H9 (cell line): Measurements from ENCODE around the gene PTK6. TPM values are rescaled to one million over a fixed set of nuclear protein-coding genes. Genes with fewer than 3 reads are reported as not detected.

Experiments
- DNase-seq: peaks from one replicate; pipeline ENCODE4 v3.0.0-alpha.2; 2017
- H2AFZ ChIP-seq: one replicate; pipeline ENCODE4 v1.6.1; 2013; ENCODE audit warnings: mild to moderate bottlenecking, low read length, control low read depth, moderate library complexity
- H2AK5ac ChIP-seq: 2 replicates; pipeline ENCODE4 v1.6.1; 2013; ENCODE audit warnings: low read length, control low read depth, mixed read lengths; ENCODE audit not compliant: insufficient read length
- H2BK120ac ChIP-seq: one replicate; pipeline ENCODE4 v1.6.1; 2013; ENCODE audit warnings: low read depth, mild to moderate bottlenecking, low read length, control low read depth, inconsistent platforms; ENCODE audit not compliant: poor library complexity, severe bottlenecking
- H2BK12ac ChIP-seq: 2 replicates; pipeline ENCODE4 v1.6.1; 2013; ENCODE audit warnings: low read length, control low read depth, mixed read lengths, low read depth; ENCODE audit not compliant: insufficient read length
- H2BK15ac ChIP-seq: 2 replicates; pipeline ENCODE4 v1.6.1; 2013; ENCODE audit warnings: low read depth, low read length, control low read depth
- H2BK20ac ChIP-seq: one replicate; pipeline ENCODE4 v1.6.1; 2013; ENCODE audit warnings: low read depth, mild to moderate bottlenecking, low read length, control low read depth, inconsistent platforms; ENCODE audit not compliant: poor library complexity, severe bottlenecking
- H2BK5ac ChIP-seq: 2 replicates; pipeline ENCODE4 v1.6.1; 2013; ENCODE audit warnings: low read length, control low read depth, mixed read lengths; ENCODE audit not compliant: insufficient read length
- H3K14ac ChIP-seq: 2 replicates; pipeline ENCODE4 v1.6.1; 2013; ENCODE audit warnings: low read length, control low read depth; ENCODE audit not compliant: insufficient read depth
- H3K18ac ChIP-seq: 2 replicates; pipeline ENCODE4 v1.6.1; 2013; ENCODE audit warnings: low read depth, mild to moderate bottlenecking, mixed read lengths, low read length, control low read depth; ENCODE audit not compliant: insufficient read length
- H3K23ac ChIP-seq: 2 replicates; pipeline ENCODE4 v1.6.1; 2013; ENCODE audit warnings: low read length, control low read depth, mixed read lengths, low read depth; ENCODE audit not compliant: insufficient read length
- H3K23me2 ChIP-seq: 2 replicates; pipeline ENCODE4 v1.6.1; 2013; ENCODE audit warnings: low read depth, mild to moderate bottlenecking, mixed read lengths, low read length, control low read depth; ENCODE audit not compliant: insufficient read length, poor library complexity, severe bottlenecking
- H3K27ac ChIP-seq: 2 replicates; pipeline ENCODE4 v1.5.1; 2013; ENCODE audit warnings: low read length, control low read depth, mixed read lengths, low read depth; ENCODE audit not compliant: insufficient read length
- H3K27me3 ChIP-seq: 2 replicates; pipeline ENCODE4 v1.6.1; 2013; ENCODE audit warnings: low read length, control low read depth, inconsistent platforms; ENCODE audit not compliant: insufficient read depth
- H3K4ac ChIP-seq: 2 replicates; pipeline ENCODE4 v1.6.1; 2013; ENCODE audit warnings: low read depth, mild to moderate bottlenecking, control low read depth, inconsistent platforms, low read length, moderate library complexity
- H3K4me1 ChIP-seq: 2 replicates; pipeline ENCODE4 v1.6.1; 2013; ENCODE audit warnings: low read length, control low read depth, inconsistent platforms; ENCODE audit not compliant: insufficient read depth
- H3K4me2 ChIP-seq: 2 replicates; pipeline ENCODE4 v1.6.1; 2013; ENCODE audit warnings: low read length, control low read depth, mixed read lengths; ENCODE audit not compliant: insufficient read length, insufficient read depth
- H3K56ac ChIP-seq: 2 replicates; pipeline ENCODE4 v1.6.1; 2013; ENCODE audit warnings: low read depth, mild to moderate bottlenecking, mixed read lengths, low read length, control low read depth; ENCODE audit not compliant: insufficient read length
- H3K79me1 ChIP-seq: 2 replicates; pipeline ENCODE4 v1.6.1; 2013; ENCODE audit warnings: low read depth, mild to moderate bottlenecking, moderate library complexity, low read length, control low read depth, inconsistent platforms; ENCODE audit not compliant: insufficient read depth, poor library complexity, severe bottlenecking
- H3K79me2 ChIP-seq: 2 replicates; pipeline ENCODE4 v1.6.1; 2013; ENCODE audit warnings: low read length, control low read depth, inconsistent platforms; ENCODE audit not compliant: insufficient read depth
- H3K9ac ChIP-seq: 2 replicates; pipeline ENCODE4 v1.6.1; 2013; ENCODE audit warnings: low read length, control low read depth, mixed read lengths; ENCODE audit not compliant: insufficient read length; ENCODE audit errors: extremely low read depth
- H3K9me3 ChIP-seq: one replicate; pipeline ENCODE4 v1.6.1; 2013; ENCODE audit warnings: low read depth, low read length, inconsistent platforms; ENCODE audit not compliant: control insufficient read depth
- H3T11ph ChIP-seq: one replicate; pipeline ENCODE4 v1.6.1; 2013; ENCODE audit warnings: mild to moderate bottlenecking, low read length, control low read depth, inconsistent platforms
- H4K20me1 ChIP-seq: one replicate; pipeline ENCODE4 v1.6.1; 2013; ENCODE audit not compliant: control insufficient read depth, insufficient read length, insufficient read depth
- H4K5ac ChIP-seq: 2 replicates; pipeline ENCODE4 v1.6.1; 2013; ENCODE audit warnings: low read depth, mild to moderate bottlenecking, mixed read lengths, low read length, control low read depth; ENCODE audit not compliant: insufficient read length
- H4K8ac ChIP-seq: replicated peaks from 2 replicates; pipeline ENCODE4 v1.6.1; 2013; ENCODE audit warnings: low read length, control low read depth, mixed read lengths, low read depth; ENCODE audit not compliant: insufficient read length
- H4K91ac ChIP-seq: 2 replicates; pipeline ENCODE4 v1.6.1; 2013; ENCODE audit warnings: low read depth, mild to moderate bottlenecking, moderate library complexity, mixed read lengths, low read length, control low read depth; ENCODE audit not compliant: insufficient read length
- H3K27ac Mint-ChIP-seq, 3 experiments: 2 replicates in 2 of 3; 3 replicates in 1 of 3; pipeline ENCODE4 v1.8.0; 2020 to 2021; ENCODE audit warnings: mixed read lengths in 3 of 3, mild to moderate bottlenecking in 1 of 3, moderate library complexity in 1 of 3
- H3K27me3 Mint-ChIP-seq: 2 replicates; pipeline ENCODE4 v1.8.0; 2021; ENCODE audit warnings: low read depth, mild to moderate bottlenecking, moderate library complexity, mixed read lengths
- H3K36me3 Mint-ChIP-seq, 3 experiments: 2 replicates in 2 of 3; 3 replicates in 1 of 3; pipeline ENCODE4 v1.8.0; 2020 to 2021; ENCODE audit warnings: low read depth in 3 of 3, mixed read lengths in 3 of 3; ENCODE audit not compliant: insufficient read depth in 1 of 3
- H3K4me1 Mint-ChIP-seq, 2 experiments: 2 replicates each; pipeline ENCODE4 v1.8.0; 2020; ENCODE audit warnings: mixed read lengths in 2 of 2
- H3K4me3 Mint-ChIP-seq, 2 experiments: 2 replicates in 1 of 2; 3 replicates in 1 of 2; pipeline ENCODE4 v1.8.0; 2020 to 2021; ENCODE audit warnings: mild to moderate bottlenecking in 2 of 2, mixed read lengths in 2 of 2, moderate library complexity in 1 of 2
- H3K9me3 Mint-ChIP-seq, 2 experiments: 2 replicates in 1 of 2; 3 replicates in 1 of 2; pipeline ENCODE4 v1.8.0; 2020; ENCODE audit warnings: mild to moderate bottlenecking in 2 of 2, mixed read lengths in 2 of 2, moderate library complexity in 1 of 2
- CTCF ChIP-seq: fragments of 200-600 bp; sonication (generic); conservative IDR thresholded peaks from 3 replicates; pipeline ENCODE4 v1.8.0; 2021; ENCODE audit warnings: antibody characterized with exemption, mild to moderate bottlenecking
- WGBS: extraction: QIAGEN DNeasy Blood & Tissue Kit; methylation state at CpG from one replicate; pipeline ENCODE4 v1.1.7; 2013; ENCODE audit warnings: missing lambda C conversion rate, low lambda C conversion rate, mixed read lengths; ENCODE audit not compliant: insufficient read length; ENCODE audit errors: extremely low coverage; 5-methylcytosine and 5-hydroxymethylcytosine counted together
- total RNA-seq: library from RNA; stranded (reverse); gene quantifications from 2 replicates; pipeline ENCODE4 v1.2.1, GENCODE V29; 2021

PTK6 gene
- total RNA-seq, 1 experiment from 2014 or later, result 0.46 TPM

GRCh38 chr20:63534831-63535651, 2.1 kb downstream of the PTK6 start:
- Histone ChIP-seq H4K20me1 (peaks cover 5% of the 10 kb centered on the region), H3K27ac (no peak overlapping the region), H4K8ac (no peak overlapping the region), H3K23ac (no peak overlapping the region), H3K18ac (no peak overlapping the region), H3K4me2 (no peak overlapping the region), H4K5ac (no peak overlapping the region), H3K14ac (no peak overlapping the region), H3K4me1 (no peaks in the 10 kb centered on the region), H3K9me3 (no peaks in the 10 kb centered on the region), H2BK12ac (no peak overlapping the region), H3K79me1 (no peaks in the 10 kb centered on the region), H2BK20ac (no peak overlapping the region), H3K23me2 (no peaks in the 10 kb centered on the region), H4K91ac (no peak overlapping the region), H3K79me2 (no peaks in the 10 kb centered on the region), H2AK5ac (no peak overlapping the region), H2BK15ac (no peak overlapping the region), H2AFZ (no peak overlapping the region), H3K27me3 (no peaks in the 10 kb centered on the region), H3K56ac (no peak overlapping the region), H2BK5ac (no peak overlapping the region), H2BK120ac (no peak overlapping the region), H3K4ac (no peak overlapping the region), H3T11ph (no peak overlapping the region), H3K9ac (no peak overlapping the region)
- Mint-ChIP-seq H3K27ac (peak overlapping the region in 1 of 3 experiments; percentile 77; a peak in 1 of 7 replicates), H3K4me1 (peaks cover 3 to 8% of the 10 kb centered on the region in 2 experiments; a peak in 3 of 4 replicates), H3K27me3 (no peaks in the 10 kb centered on the region), H3K9me3 (no peaks in the 10 kb centered on the region), H3K4me3 (no peak overlapping the region), H3K36me3 (no peaks in the 10 kb centered on the region)
- no CpG with 5 or more reads among the region's 49 CpGs for WGBS
- no peak for TF ChIP-seq CTCF
- DNase-seq, result no peak
